SK-N-SH (cell line): ENCODE results near the gene ZDHHC14.

Experiments used
- EP300 ChIP-seq, 2 experiments: IDR thresholded peaks; 2 replicates each; pipeline versions ENCODE4 v1.4.0 to v1.6.1; 2012; ENCODE audit warnings: borderline replicate concordance in 1 of 2, low read depth in 1 of 2, low read length in 1 of 2
- FOSL2 ChIP-seq: IDR thresholded peaks from 2 replicates; pipeline ENCODE4 v1.4.0; 2012; ENCODE audit warnings: low read depth, mild to moderate bottlenecking, moderate library complexity, borderline replicate concordance
- GABPA ChIP-seq: IDR thresholded peaks from 2 replicates; pipeline ENCODE4 v1.4.0; 2012; ENCODE audit warnings: low read depth, mild to moderate bottlenecking
- MXI1 ChIP-seq: IDR thresholded peaks from 2 replicates; pipeline ENCODE4 v1.6.1; 2012; ENCODE audit warnings: mild to moderate bottlenecking, low read depth, low read length, improper control_type of control experiment
- POLR2AphosphoS5 ChIP-seq: IDR thresholded peaks from 2 replicates; pipeline ENCODE4 v1.6.1; 2012; ENCODE audit warnings: low read depth, low read length
- RAD21 ChIP-seq: IDR thresholded peaks from 2 replicates; pipeline ENCODE4 v1.6.1; 2012; ENCODE audit warnings: mild to moderate bottlenecking, low read length
- RCOR1 ChIP-seq: fragments of 150-350 bp; IDR thresholded peaks from 2 replicates; pipeline ENCODE4 v1.6.1; 2017; ENCODE audit warnings: antibody characterized with exemption, low read length
- REST ChIP-seq: IDR thresholded peaks from 2 replicates; pipeline ENCODE4 v1.6.1; 2012; ENCODE audit warnings: mild to moderate bottlenecking, low read depth, low read length, moderate library complexity
- RFX5 ChIP-seq: IDR thresholded peaks from 2 replicates; pipeline ENCODE4 v1.6.1; 2012; ENCODE audit warnings: mild to moderate bottlenecking, improper control_type of control experiment, low read length
- YY1 ChIP-seq: IDR thresholded peaks from 2 replicates; pipeline ENCODE4 v1.4.0; 2012; ENCODE audit warnings: low read depth, mild to moderate bottlenecking
- TF ChIP-seq, protein P1 (sequence below): fragments of 200-600 bp; sonication (generic); IDR thresholded peaks from 2 replicates; pipeline ENCODE4 v1.6.1; 2017; ENCODE audit warnings: antibody characterized with exemption, mild to moderate bottlenecking, moderate library complexity
- TF ChIP-seq, protein P2 (sequence below): IDR thresholded peaks from 2 replicates; pipeline ENCODE4 v1.4.0; 2012; ENCODE audit warnings: low read depth

DNA sequence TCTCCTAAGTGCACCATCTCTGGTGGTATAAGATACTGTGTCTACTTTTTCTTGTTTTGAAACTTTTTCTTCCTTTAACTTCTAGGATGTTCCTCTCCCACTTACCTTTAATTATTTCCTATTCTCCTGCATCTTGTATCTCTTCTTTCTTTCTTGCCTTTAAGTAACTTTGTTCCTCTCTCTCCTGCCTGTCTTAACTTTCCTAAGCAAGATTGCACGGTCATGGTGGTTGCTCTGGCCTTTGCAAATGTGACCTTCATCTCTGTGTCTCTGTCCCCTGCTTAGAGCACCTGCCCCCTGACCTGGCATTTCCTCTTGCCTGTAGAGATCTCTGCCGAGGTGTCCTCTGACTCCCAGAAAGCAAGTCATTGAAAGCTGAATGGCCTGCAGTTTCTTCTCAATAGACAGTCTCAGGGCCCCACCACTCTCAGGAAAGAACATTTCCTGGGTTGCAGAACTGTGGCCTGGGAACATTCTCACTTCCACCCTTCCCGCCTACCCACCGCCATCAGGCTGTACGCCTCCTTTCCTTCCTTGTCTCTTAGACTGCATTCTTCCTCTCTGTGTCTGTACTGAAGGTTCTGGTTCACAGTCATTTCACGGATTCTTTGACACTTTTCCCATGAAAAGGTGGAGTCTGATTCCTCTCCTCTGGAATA is 12.8 kb downstream of the ZDHHC14 start:
- TF ChIP-seq, protein P1, sequence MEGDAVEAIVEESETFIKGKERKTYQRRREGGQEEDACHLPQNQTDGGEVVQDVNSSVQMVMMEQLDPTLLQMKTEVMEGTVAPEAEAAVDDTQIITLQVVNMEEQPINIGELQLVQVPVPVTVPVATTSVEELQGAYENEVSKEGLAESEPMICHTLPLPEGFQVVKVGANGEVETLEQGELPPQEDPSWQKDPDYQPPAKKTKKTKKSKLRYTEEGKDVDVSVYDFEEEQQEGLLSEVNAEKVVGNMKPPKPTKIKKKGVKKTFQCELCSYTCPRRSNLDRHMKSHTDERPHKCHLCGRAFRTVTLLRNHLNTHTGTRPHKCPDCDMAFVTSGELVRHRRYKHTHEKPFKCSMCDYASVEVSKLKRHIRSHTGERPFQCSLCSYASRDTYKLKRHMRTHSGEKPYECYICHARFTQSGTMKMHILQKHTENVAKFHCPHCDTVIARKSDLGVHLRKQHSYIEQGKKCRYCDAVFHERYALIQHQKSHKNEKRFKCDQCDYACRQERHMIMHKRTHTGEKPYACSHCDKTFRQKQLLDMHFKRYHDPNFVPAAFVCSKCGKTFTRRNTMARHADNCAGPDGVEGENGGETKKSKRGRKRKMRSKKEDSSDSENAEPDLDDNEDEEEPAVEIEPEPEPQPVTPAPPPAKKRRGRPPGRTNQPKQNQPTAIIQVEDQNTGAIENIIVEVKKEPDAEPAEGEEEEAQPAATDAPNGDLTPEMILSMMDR: no peak
- TF ChIP-seq RAD21: no peak
- TF ChIP-seq EP300 (IDR thresholded peaks at IDR 0.05; ENCODE audit: borderline replicate concordance in 1 of 2, low read depth in 1 of 2, low read length in 1 of 2): no peak
- no peak for TF ChIP-seq FOSL2
- TF ChIP-seq, protein P2, sequence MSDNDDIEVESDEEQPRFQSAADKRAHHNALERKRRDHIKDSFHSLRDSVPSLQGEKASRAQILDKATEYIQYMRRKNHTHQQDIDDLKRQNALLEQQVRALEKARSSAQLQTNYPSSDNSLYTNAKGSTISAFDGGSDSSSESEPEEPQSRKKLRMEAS: no peak
- TF ChIP-seq GABPA: no peak
- TF ChIP-seq MXI1: no peak
- no peak for TF ChIP-seq RCOR1
- no peak for TF ChIP-seq RFX5
- no peak for TF ChIP-seq YY1
- TF ChIP-seq REST: no peak
- no peak for TF ChIP-seq POLR2AphosphoS5
